Pancreas (tissue), 10 donors: ENCODE data around the gene THTPA. TPM values are rescaled to one million over a fixed set of nuclear protein-coding genes. Genes with fewer than 3 reads are reported as not detected.

Experiments used
- ATAC-seq, 4 donors: fragments of 200-7000 bp; cut with Tn5 transposase; one replicate each; pipeline versions ENCODE4 v1.8.0 to v1.9.1; 2020; ENCODE audit warnings: mild to moderate bottlenecking in 4 of 4, moderate library complexity in 4 of 4
- DNase-seq, 6 donors: peaks; one replicate each; pipeline ENCODE4 v3.0.0-alpha.2; 2020
- FAIRE-seq: peaks from 2 replicates; lab custom pipeline; 2012; peaks lifted over from hg19 to GRCh38; lab: Jason Lieb, UNC
- H3K27ac ChIP-seq, 4 donors: fragments of 200-600 bp; sonication (generic); 1 replicate in 3 of 4; 2 replicates in 1 of 4; pipeline versions ENCODE4 v1.5.0 to v1.8.0; 2020
- H3K27me3 ChIP-seq, 4 donors: fragments of 200-600 bp; one replicate each; pipeline ENCODE4 v1.8.0; 2021
- H3K36me3 ChIP-seq, 3 donors: fragments of 200-600 bp; sonication (generic) in 1 of 3; one replicate each; pipeline versions ENCODE4 v1.5.0 to v1.8.0; 2020 to 2021
- H3K4me1 ChIP-seq, 3 donors: fragments of 200-600 bp; one replicate each; pipeline ENCODE4 v1.8.0; 2021
- H3K4me3 ChIP-seq, 4 donors: fragments of 200-600 bp; sonication (generic) in 2 of 4; one replicate each; pipeline versions ENCODE4 v1.5.0 to v1.8.0; 2020 to 2021
- H3K9me3 ChIP-seq, 4 donors: fragments of 200-600 bp; one replicate each; pipeline ENCODE4 v1.8.0; 2021
- CTCF ChIP-seq, 4 donors: fragments of 200-600 bp; sonication (generic) in 3 of 4; IDR thresholded peaks; one replicate each; pipeline versions ENCODE4 v1.5.0 to v1.8.0; 2021; ENCODE audit warnings: antibody characterized with exemption in 4 of 4
- whole genome bisulfite sequencing, 2 donors: extraction: QIAGEN DNeasy Blood & Tissue Kit; methylation state at CpG; one replicate each; pipeline ENCODE4 v1.1.7; 2013; 5-methylcytosine and 5-hydroxymethylcytosine counted together
- intact Hi-C, 3 donors: fragments of 100-400 bp; cut with DNase I; formaldehyde crosslinking; loops; one replicate each; pipeline versions ENCODE4 v1.11.1 to v1.14.2; 2022
- polyA plus RNA-seq, 2 donors: library from polyadenylated mRNA; stranded (reverse); fragments of 200-250 nt; gene quantifications; one replicate each; pipeline ENCODE4 v1.2.3, GENCODE V29; 2013
- total RNA-seq, 6 donors: library from RNA; stranded (reverse); fragmentation: NEBNext Ultra II Directional in 4 of 6; extraction: Animal tissue kit (Norgen Biotek cat#: 25700) in 4 of 6; gene quantifications; one replicate each; pipeline versions ENCODE4 v1.2.1 to v1.2.4, GENCODE V29; 2021 to 2023
- donor health status: healthy with polysubstance abuse.
- donor health status: DM: no; HTN: no; CAD: no; lungs with moderate emphysema.
- donor health status: DM: no; HTN: no; CAD: no.
- donor health status: control.
- donor health status: control.
- donor health status: Bipolar disorder and iron deficiency.
- donor health status: DM: yes; HTN: yes; CAD: no.
- donor health status: DM: no; HTN: no; CAD: no.
- donor health status: DM: no; HTN: no; CAD: no.
- donor health status: DM: yes; HTN: yes; CAD: no.

Gene THTPA
- total and polyA plus RNA-seq, 8 donors, result 5.6 to 11.9 (median 9.3) TPM

- FAIRE-seq, result no peak
- 73 to 78% methylated on average over 4 of the region's 4 CpGs for WGBS, 2 donors
- H3K9me3 ChIP-seq, result no peaks in the 10 kb centered on the region
- ATAC-seq, result no peak
- intact Hi-C loops, result no loop called here
- no peaks in the 10 kb centered on the region for H3K27me3 ChIP-seq
- TF ChIP-seq CTCF (IDR thresholded peaks at IDR 0.05), result no peak
- no peaks in the 10 kb centered on the region for H3K36me3 ChIP-seq
- no peak overlapping the region for H3K27ac ChIP-seq
- H3K4me1 ChIP-seq, result no peaks in the 10 kb centered on the region
- DNase-seq, result no peak
- no peak overlapping the region for H3K4me3 ChIP-seq
Observed at GRCh38 chr14:23540141-23540469, 16.0 kb upstream of the THTPA start.

GRCh38 chr14:23542261-23542660 lies 13.8 kb upstream of the THTPA start:
- no peak overlapping the region for H3K4me3 ChIP-seq
- 76 to 87% methylated on average over 5 of the region's 5 CpGs for WGBS, 2 donors
- TF ChIP-seq CTCF (IDR thresholded peaks at IDR 0.05), result no peak
- H3K9me3 ChIP-seq, result no peaks in the 10 kb centered on the region
- no peak for DNase-seq
- no peak for FAIRE-seq
- intact Hi-C loops, result no loop called here
- H3K27ac ChIP-seq, result no peak overlapping the region
- H3K27me3 ChIP-seq, result no peaks in the 10 kb centered on the region
- no peaks in the 10 kb centered on the region for H3K4me1 ChIP-seq
- no peaks in the 10 kb centered on the region for H3K36me3 ChIP-seq
- no peak for ATAC-seq

GRCh38 chr14:23543403-23543802 lies 12.7 kb upstream of the THTPA start:
- DNase-seq, result no peak
- no peak overlapping the region for H3K27ac ChIP-seq
- ATAC-seq, result no peak
- H3K4me3 ChIP-seq, result no peak overlapping the region
- intact Hi-C loops, result no loop called here
- FAIRE-seq, result no peak
- TF ChIP-seq CTCF (IDR thresholded peaks at IDR 0.05), result no peak
- H3K9me3 ChIP-seq, result no peaks in the 10 kb centered on the region
- H3K4me1 ChIP-seq, result no peaks in the 10 kb centered on the region
- 90 to 92% methylated on average over 5 of the region's 5 CpGs for WGBS, 2 donors
- H3K36me3 ChIP-seq, result no peaks in the 10 kb centered on the region
- H3K27me3 ChIP-seq, result no peaks in the 10 kb centered on the region

- DNase-seq (no peak), FAIRE-seq (no peak), ATAC-seq (peak in 2 of 4 donors; percentile 46 to 52)
- Histone ChIP-seq H3K27me3 (no peaks in the 10 kb centered on the region), H3K27ac (no peak overlapping the region), H3K4me1 (no peaks in the 10 kb centered on the region), H3K9me3 (no peaks in the 10 kb centered on the region), H3K36me3 (no peaks in the 10 kb centered on the region), H3K4me3 (no peak overlapping the region)
- WGBS, 2 donors, result 68 to 69% methylated on average over 25 of the region's 25 CpGs
- intact Hi-C loops, result no loop called here
- TF ChIP-seq CTCF (IDR thresholded peaks at IDR 0.05), result no peak
Observed at GRCh38 chr14:23544511-23545447, 11.3 kb upstream of the THTPA start.

- TF ChIP-seq CTCF (IDR thresholded peaks at IDR 0.05), result no peak
- no peaks in the 10 kb centered on the region for H3K27me3 ChIP-seq
- WGBS, 2 donors, result 81 to 84% methylated on average over 4 of the region's 4 CpGs
- DNase-seq, result no peak
- H3K9me3 ChIP-seq, result no peaks in the 10 kb centered on the region
- no peaks in the 10 kb centered on the region for H3K4me1 ChIP-seq
- FAIRE-seq, result no peak
- ATAC-seq, result no peak
- intact Hi-C loops, result no loop called here
- no peak overlapping the region for H3K27ac ChIP-seq
- H3K4me3 ChIP-seq, result no peak overlapping the region
- H3K36me3 ChIP-seq, result no peaks in the 10 kb centered on the region
Observed at GRCh38 chr14:23545740-23546365, 10.2 kb upstream of the THTPA start.
